ENCODE results near the gene EDA. TPM values are rescaled to one million over a fixed set of nuclear protein-coding genes. Genes with fewer than 3 reads are reported as not detected.

EDA gene
- total and polyA plus RNA-seq, 10 of the 15 experiments (the other 5 are each of a cell fraction or from before 2014, with no cell fraction given): 0.06 TPM; not detected in 9

GRCh38 chrX:69614886-69615285 lies 1.0 kb upstream of the EDA start:
- FAIRE-seq (no peak), DNase-seq (ENCODE audit: low read depth, low spot score) (no peak), ATAC-seq (no peak)
- Histone ChIP-seq H3K36me3 (ENCODE audit: control insufficient read depth in 2 of 2, insufficient read depth in 2 of 2, low read length in 1 of 2) (no peaks in the 10 kb centered on the region), H3K4me2 (ENCODE audit: control insufficient read depth, insufficient read depth) (no peak overlapping the region), H3K79me2 (ENCODE audit: control insufficient read depth, insufficient read depth, low read length) (no peaks in the 10 kb centered on the region), H2AFZ (ENCODE audit: control insufficient read depth, low read depth, low read length) (no peak overlapping the region), H3K9ac (ENCODE audit: control insufficient read depth, insufficient read depth, low read length) (no peak overlapping the region), H4K20me1 (ENCODE audit: control insufficient read depth, insufficient read depth) (no peaks in the 10 kb centered on the region), H3K27me3 (replicated peaks in 1 of 2; ENCODE audit: control insufficient read depth in 2 of 2, insufficient read depth in 2 of 2, low read length in 1 of 2) (no peaks in the 10 kb centered on the region), H3K27ac (ENCODE audit: control insufficient read depth, insufficient read depth) (no peak overlapping the region), H3K9me3 (replicated peaks; ENCODE audit: control insufficient read depth, insufficient read depth, low read length) (no peaks in the 10 kb centered on the region), H3K4me3 (no peak overlapping the region), H3K4me1 (ENCODE audit: control insufficient read depth, insufficient read depth, low read length) (no peaks in the 10 kb centered on the region)
- ChIA-PET SMC1A (ENCODE audit: uncharacterized antibody, unreplicated experiment) (no interaction called here), RAD21 (ENCODE audit: unreplicated experiment) (no interaction called here), POLR2A (no interaction called here), CTCF (no interaction called here)
- intact Hi-C loops (cut with micrococcal nuclease; ENCODE audit: unreplicated experiment) (loop anchor here (5.0 kb wide), 1 partner anchor 123 kb away; no protein-coding TSS in a partner anchor), in situ Hi-C loops (cut with MboI) (no loop called here)
- WGBS (ENCODE audit: insufficient coverage, insufficient replicate concordance, low lambda C conversion rate, missing lambda C conversion rate): 8% methylated on average over 4 of the region's 4 CpGs
- TF ChIP-seq ETV6 (conservative IDR thresholded peaks at IDR 0.05 in 1 of 2, IDR thresholded peaks at IDR 0.05 in 1 of 2; ENCODE audit: borderline replicate concordance in 1 of 2, low read depth in 1 of 2) (no peak), SPI1 (IDR thresholded peaks at IDR 0.05; ENCODE audit: borderline replicate concordance, insufficient read depth, low read depth, low read length) (no peak), REST (IDR thresholded peaks at IDR 0.05; ENCODE audit: low read depth, low read length) (no peak), YY1 (IDR thresholded peaks at IDR 0.05; ENCODE audit: low read depth, low read length) (no peak), RELB (IDR thresholded peaks at IDR 0.05; ENCODE audit: low read depth) (no peak), TBL1XR1 (IDR thresholded peaks at IDR 0.05; ENCODE audit: low read depth, low read length) (no peak), CHD2 (IDR thresholded peaks at IDR 0.05; ENCODE audit: borderline replicate concordance, low read depth, low read length) (no peak), NFIC (IDR thresholded peaks at IDR 0.05; ENCODE audit: low read depth, low read length) (no peak), BCL11A (IDR thresholded peaks at IDR 0.05; ENCODE audit: low read depth, low read length) (no peak), EGR1 (IDR thresholded peaks at IDR 0.05; ENCODE audit: borderline replicate concordance in 1 of 2, low read depth in 2 of 2, low read length in 2 of 2) (no peak), STAT1 (conservative IDR thresholded peaks at IDR 0.05) (no peak), SMARCA5 (IDR thresholded peaks at IDR 0.05) (no peak), ZBTB4 (CRISPR knock-in tag; IDR thresholded peaks at IDR 0.05) (no peak)
- BruUV-seq (replicated peaks): no TSS peak
